Islet precursor cell (in vitro differentiated cells): ENCODE measurements around the gene CAPN11.
"Not testable (repeated sequence)": the region's sequence is repeated elsewhere in the genome, so short reads cannot be mapped to it uniquely, and the experiment has no call there.

Experiments used
- DNase-seq: peaks from one replicate; pipeline ENCODE4 v3.0.0-alpha.2; 2018

CAPN11 gene

GRCh38 chr6:44132476-44132875 is 26.1 kb upstream of the CAPN11 start:
- no peak for DNase-seq

- peak; percentile 84 for DNase-seq
These were observed 25.4 kb upstream of the CAPN11 start for GRCh38 chr6:44133003-44133931.

- DNase-seq: no peak
These were observed 24.5 kb upstream of the CAPN11 start for GRCh38 chr6:44133981-44134711.

GRCh38 chr6:44135173-44135758 is 23.4 kb upstream of the CAPN11 start:
- DNase-seq: no peak

GRCh38 chr6:44135875-44136274 is 22.7 kb upstream of the CAPN11 start:
- DNase-seq: no peak

- DNase-seq: no peak
These were observed 19.8 kb upstream of the CAPN11 start for GRCh38 chr6:44138717-44139350.

GRCh38 chr6:44139351-44139743 is 19.3 kb upstream of the CAPN11 start:
- DNase-seq: no peak

- no peak for DNase-seq
These were observed 15.8 kb upstream of the CAPN11 start for GRCh38 chr6:44142835-44143234.

GRCh38 chr6:44143731-44144130 is 14.9 kb upstream of the CAPN11 start:
- no peak for DNase-seq

- DNase-seq: not testable (repeated sequence)
These were observed 14.1 kb upstream of the CAPN11 start for GRCh38 chr6:44144536-44144935.

GRCh38 chr6:44145839-44146238 is 12.8 kb upstream of the CAPN11 start:
- no peak for DNase-seq

- no peak for DNase-seq
These were observed 11.9 kb upstream of the CAPN11 start for GRCh38 chr6:44146685-44147084.

- no peak for DNase-seq
These were observed 11.4 kb upstream of the CAPN11 start for GRCh38 chr6:44147256-44147655.

- no peak for DNase-seq
These were observed 10.3 kb upstream of the CAPN11 start for GRCh38 chr6:44148306-44148705.

- no peak for DNase-seq
These were observed 9.1 kb upstream of the CAPN11 start for GRCh38 chr6:44149369-44150012.

- no peak for DNase-seq
These were observed 8.2 kb upstream of the CAPN11 start for GRCh38 chr6:44150317-44150917.

GRCh38 chr6:44151348-44152108 is 7.1 kb upstream of the CAPN11 start:
- DNase-seq: peak; percentile 87

GRCh38 chr6:44152109-44152461 is 6.5 kb upstream of the CAPN11 start:
- DNase-seq: no peak

- no peak for DNase-seq
These were observed 6.1 kb upstream of the CAPN11 start for GRCh38 chr6:44152533-44152932.

GRCh38 chr6:44154067-44154466 is 4.6 kb upstream of the CAPN11 start:
- no peak for DNase-seq

GRCh38 chr6:44156494-44157151 is 2.0 kb upstream of the CAPN11 start:
- peak; percentile 66 for DNase-seq
